Liver (tissue), 9 donors: Measurements from ENCODE around the gene USP30. TPM values are rescaled to one million over a fixed set of nuclear protein-coding genes. Genes with fewer than 3 reads are reported as not detected.

Source experiments
- DNase-seq: peaks from one replicate; pipeline ENCODE4 v3.0.0-alpha.2; 2017; ENCODE audit warnings: low spot score
- H3K27ac ChIP-seq, 2 donors: one replicate each; pipeline ENCODE4 v1.7.0; 2013; ENCODE audit warnings: inconsistent platforms in 2 of 2, low read length in 2 of 2, control low read depth in 1 of 2, low read depth in 1 of 2, mild to moderate bottlenecking in 1 of 2
- H3K27me3 ChIP-seq, 4 donors: one replicate each; pipeline versions ENCODE4 v1.6.1 to v1.7.0; 2013; ENCODE audit warnings: low read length in 3 of 4, inconsistent platforms in 1 of 4, mild to moderate bottlenecking in 1 of 4, moderate library complexity in 1 of 4; ENCODE audit not compliant: control insufficient read depth in 4 of 4, insufficient read depth in 4 of 4
- H3K36me3 ChIP-seq, 4 donors: one replicate each; pipeline versions ENCODE4 v1.6.1 to v1.7.0; 2013; ENCODE audit warnings: low read length in 3 of 4, mild to moderate bottlenecking in 3 of 4, low read depth in 1 of 4, moderate library complexity in 1 of 4; ENCODE audit not compliant: control insufficient read depth in 4 of 4, insufficient read depth in 3 of 4
- H3K4me1 ChIP-seq, 4 donors: one replicate each; pipeline versions ENCODE4 v1.6.1 to v1.7.0; 2013; ENCODE audit warnings: low read length in 3 of 4, mild to moderate bottlenecking in 3 of 4, moderate library complexity in 1 of 4; ENCODE audit not compliant: control insufficient read depth in 4 of 4, insufficient read depth in 4 of 4
- H3K4me3 ChIP-seq, 3 donors: one replicate each; pipeline versions ENCODE4 v1.6.1 to v1.7.0; 2013; ENCODE audit warnings: low read length in 3 of 3, control low read depth in 1 of 3, low read depth in 1 of 3, mild to moderate bottlenecking in 1 of 3
- H3K9ac ChIP-seq, 2 donors: one replicate each; pipeline ENCODE4 v1.7.0; 2013; ENCODE audit warnings: low read length in 2 of 2, mild to moderate bottlenecking in 2 of 2, moderate library complexity in 2 of 2, control low read depth in 1 of 2, low read depth in 1 of 2
- H3K9me3 ChIP-seq, 4 donors: one replicate each; pipeline versions ENCODE4 v1.6.1 to v1.7.0; 2013; ENCODE audit warnings: low read length in 3 of 4; ENCODE audit not compliant: control insufficient read depth in 4 of 4
- CTCF ChIP-seq: fragments of 150-350 bp; IDR thresholded peaks from 2 replicates; pipeline ENCODE4 v1.5.1; 2017; ENCODE audit warnings: improper control_type of control experiment, low read depth, low read length; ENCODE audit not compliant: missing input control
- EGR1 ChIP-seq, 2 donors: IDR thresholded peaks; 2 replicates each; pipeline ENCODE4 v1.6.1; 2016 to 2018; ENCODE audit warnings: antibody characterized with exemption in 2 of 2, low read depth in 2 of 2
- FOXA1 ChIP-seq: IDR thresholded peaks from 2 replicates; pipeline ENCODE4 v1.6.1; 2016; ENCODE audit warnings: antibody characterized with exemption
- HNF4A ChIP-seq, 2 donors: conservative IDR thresholded peaks; 2 replicates each; pipeline ENCODE4 v1.6.1; 2016; ENCODE audit warnings: antibody characterized with exemption in 2 of 2, mild to moderate bottlenecking in 2 of 2
- HNF4G ChIP-seq: IDR thresholded peaks from 2 replicates; pipeline ENCODE4 v1.6.1; 2016; ENCODE audit warnings: antibody characterized with exemption
- JUND ChIP-seq, 2 donors: IDR thresholded peaks; 2 replicates each; pipeline ENCODE4 v1.6.1; 2016; ENCODE audit warnings: antibody characterized with exemption in 2 of 2
- MAX ChIP-seq: IDR thresholded peaks from 2 replicates; pipeline ENCODE4 v1.6.1; 2016; ENCODE audit warnings: antibody characterized with exemption
- RAD21 ChIP-seq, 2 donors: IDR thresholded peaks; 2 replicates each; pipeline ENCODE4 v1.6.1; 2016; ENCODE audit warnings: antibody characterized with exemption in 2 of 2, mild to moderate bottlenecking in 2 of 2
- RXRA ChIP-seq, 2 donors: IDR thresholded peaks; 2 replicates each; pipeline ENCODE4 v1.6.1; 2017 to 2018; ENCODE audit warnings: antibody characterized with exemption in 2 of 2, mild to moderate bottlenecking in 1 of 2
- SP1 ChIP-seq: IDR thresholded peaks from 2 replicates; pipeline ENCODE4 v1.6.1; 2018; ENCODE audit warnings: antibody characterized with exemption, mild to moderate bottlenecking
- TAF1 ChIP-seq: conservative IDR thresholded peaks from 2 replicates; pipeline ENCODE4 v1.6.1; 2016; ENCODE audit warnings: antibody characterized with exemption, mild to moderate bottlenecking
- YY1 ChIP-seq: IDR thresholded peaks from 2 replicates; pipeline ENCODE4 v1.6.1; 2016; ENCODE audit warnings: antibody characterized with exemption, mild to moderate bottlenecking
- WGBS: extraction: QIAGEN DNeasy Blood & Tissue Kit; methylation state at CpG from one replicate; pipeline ENCODE4 v1.1.7; 2013; 5-methylcytosine and 5-hydroxymethylcytosine counted together
- polyA plus RNA-seq, 2 donors: library from polyadenylated mRNA; stranded (reverse) in 1 of 2; unstranded in 1 of 2; fragments of 200-250 nt in 1 of 2; fragments of >200 nt in 1 of 2; fragmentation: Nextera tagmentation in 1 of 2; extraction: Ambion mirVana in 1 of 2; gene quantifications; one replicate each; pipeline versions ENCODE4 v1.2.1 to v1.2.3, GENCODE V29; 2013 to 2015
- total RNA-seq, 2 donors: library from RNA; depleted of rRNA; stranded (reverse); fragments of >200 nt; gene quantifications; one replicate each; pipeline ENCODE4 v1.2.3, GENCODE V29; 2014
- donor health status: healthy.
- donor health status: healthy.
- donor health status: healthy.
- donor health status: healthy.
- donor health status: healthy.

Gene USP30
- total and polyA plus RNA-seq, 4 donors, result 6.4 to 12.1 (median 9.4) TPM

- no peaks in the 10 kb centered on the region for H3K9me3 ChIP-seq
- peak overlapping the region; percentile 74 to 89 (median 85) for H3K4me3 ChIP-seq
- TF ChIP-seq YY1 (peak; percentile 66), FOXA1 (no peak), EGR1 (IDR thresholded peaks at IDR 0.05; ENCODE audit: low read depth in 2 of 2) (peak in 1 of 2 donors; percentile 50)
- H3K27ac ChIP-seq, result peak overlapping the region; percentile 73 to 75
- H3K9ac ChIP-seq, result peak overlapping the region; percentile 63 to 83
- H3K27me3 ChIP-seq, result no peaks in the 10 kb centered on the region
- under 1% methylated on average over 32 of the region's 32 CpGs for WGBS
- H3K4me1 ChIP-seq, result peaks cover 5 to 28% (median 18%) of the 10 kb centered on the region in 4 donors
- DNase-seq, result no peak
- H3K36me3 ChIP-seq, result peaks cover 0 to 6% (median 3%) of the 10 kb centered on the region in 4 donors
Observed at GRCh38 chr12:109098183-109098604, 45.8 kb downstream of the USP30 start.

- Histone ChIP-seq H3K9me3 (no peaks in the 10 kb centered on the region), H3K27me3 (no peaks in the 10 kb centered on the region), H3K4me3 (peak overlapping the region; percentile 74 to 89 (median 85)), H3K4me1 (peaks cover 5 to 25% (median 18%) of the 10 kb centered on the region in 4 donors), H3K36me3 (peaks cover 0 to 10% (median 7%) of the 10 kb centered on the region in 4 donors), H3K27ac (peak overlapping the region; percentile 73 to 75), H3K9ac (peak overlapping the region; percentile 63 to 83)
- DNase-seq, result no peak
- WGBS, result 3% methylated on average over 8 of the region's 8 CpGs
- TF ChIP-seq TAF1 (no peak), YY1 (no peak), RXRA (IDR thresholded peaks at IDR 0.05) (no peak), CTCF (no peak), RAD21 (IDR thresholded peaks at IDR 0.05) (no peak)
Observed at GRCh38 chr12:109098651-109099050, 46.3 kb downstream of the USP30 start.

- Histone ChIP-seq H3K27ac (no peak overlapping the region), H3K9me3 (no peaks in the 10 kb centered on the region), H3K27me3 (no peaks in the 10 kb centered on the region), H3K9ac (peak overlapping the region in 1 of 2 donors; percentile 63), H3K36me3 (peaks cover 0 to 17% (median 10%) of the 10 kb centered on the region in 4 donors), H3K4me1 (peaks cover 5 to 24% (median 18%) of the 10 kb centered on the region in 4 donors), H3K4me3 (peak overlapping the region in 1 of 3 donors; percentile 89)
- no peak for DNase-seq
- WGBS, result 71% methylated on average over 12 of the region's 12 CpGs
- TF ChIP-seq EGR1 (IDR thresholded peaks at IDR 0.05; ENCODE audit: low read depth in 2 of 2), result no peak
- no peak for TF ChIP-seq JUND (IDR thresholded peaks at IDR 0.05)
- TF ChIP-seq MAX, result no peak
- TF ChIP-seq RXRA (IDR thresholded peaks at IDR 0.05), result no peak
- no peak for TF ChIP-seq FOXA1
- TF ChIP-seq YY1, result no peak
- no peak for TF ChIP-seq HNF4G
- no peak for TF ChIP-seq RAD21 (IDR thresholded peaks at IDR 0.05)
- no peak for TF ChIP-seq SP1
- TF ChIP-seq HNF4A (conservative IDR thresholded peaks at IDR 0.05), result no peak
Observed at GRCh38 chr12:109099431-109100020, 47.1 kb downstream of the USP30 start.
